ENCODE measurements around the gene INPP5A.

The INPP5A gene

GRCh38 chr10:132607491-132607890, 69.9 kb downstream of the INPP5A start:
- H4K20me1 ChIP-seq (ENCODE audit: insufficient read depth, low read length): no peaks in the 10 kb centered on the region
- no peaks in the 10 kb centered on the region for H3F3A ChIP-seq (ENCODE audit: insufficient read depth, low read length)
- no peak for DNase-seq
- H2AFZ ChIP-seq (ENCODE audit: low read length): no peak overlapping the region
- H3K4me1 ChIP-seq (ENCODE audit: low read length): no peaks in the 10 kb centered on the region
- H3K27me3 ChIP-seq (replicated peaks; ENCODE audit: insufficient read depth, low read length): no peaks in the 10 kb centered on the region
- H3K36me3 ChIP-seq (replicated peaks; ENCODE audit: insufficient read depth, low read length): no peaks in the 10 kb centered on the region
- H3K9ac ChIP-seq (ENCODE audit: low read length): no peak overlapping the region
- no peaks in the 10 kb centered on the region for H3K9me2 ChIP-seq (replicated peaks; ENCODE audit: insufficient read depth, low read length)
- no peak overlapping the region for H3K4me3 ChIP-seq (ENCODE audit: low read length)
- H3K79me2 ChIP-seq (ENCODE audit: low read length): no peaks in the 10 kb centered on the region
- no peak overlapping the region for H3K27ac ChIP-seq (ENCODE audit: low read length)
- H3K9me3 ChIP-seq (replicated peaks; ENCODE audit: insufficient read depth, low read length): no peaks in the 10 kb centered on the region
- no peak overlapping the region for H3K4me2 ChIP-seq (ENCODE audit: low read depth, low read length)
- TF ChIP-seq EZH2phosphoT487 (IDR thresholded peaks at IDR 0.05; ENCODE audit: low read length): no peak
- TF ChIP-seq CTCF (IDR thresholded peaks at IDR 0.05; ENCODE audit: low read length): no peak
- no peak for TF ChIP-seq EZH2 (optimal IDR thresholded peaks at IDR 0.05; ENCODE audit: low read depth, low read length)

GRCh38 chr10:132607961-132608495, 70.4 kb downstream of the INPP5A start:
- H3K27me3 ChIP-seq (replicated peaks; ENCODE audit: insufficient read depth, low read length): no peaks in the 10 kb centered on the region
- H3K4me1 ChIP-seq (ENCODE audit: low read length): no peaks in the 10 kb centered on the region
- H3K27ac ChIP-seq (ENCODE audit: low read length): no peak overlapping the region
- H3K9ac ChIP-seq (ENCODE audit: low read length): no peak overlapping the region
- TF ChIP-seq CTCF (IDR thresholded peaks at IDR 0.05; ENCODE audit: low read length): no peak
- no peak for TF ChIP-seq EZH2 (optimal IDR thresholded peaks at IDR 0.05; ENCODE audit: low read depth, low read length)
- no peak for TF ChIP-seq EZH2phosphoT487 (IDR thresholded peaks at IDR 0.05; ENCODE audit: low read length)
- H3K9me2 ChIP-seq (replicated peaks; ENCODE audit: insufficient read depth, low read length): no peaks in the 10 kb centered on the region
- H3K9me3 ChIP-seq (replicated peaks; ENCODE audit: insufficient read depth, low read length): no peaks in the 10 kb centered on the region
- H3K4me3 ChIP-seq (ENCODE audit: low read length): no peak overlapping the region
- no peak overlapping the region for H3K4me2 ChIP-seq (ENCODE audit: low read depth, low read length)
- no peak overlapping the region for H2AFZ ChIP-seq (ENCODE audit: low read length)
- no peaks in the 10 kb centered on the region for H3F3A ChIP-seq (ENCODE audit: insufficient read depth, low read length)
- no peaks in the 10 kb centered on the region for H3K36me3 ChIP-seq (replicated peaks; ENCODE audit: insufficient read depth, low read length)
- H4K20me1 ChIP-seq (ENCODE audit: insufficient read depth, low read length): no peaks in the 10 kb centered on the region
- no peaks in the 10 kb centered on the region for H3K79me2 ChIP-seq (ENCODE audit: low read length)
- no peak for DNase-seq

- no peaks in the 10 kb centered on the region for H3K36me3 ChIP-seq (replicated peaks; ENCODE audit: insufficient read depth, low read length)
- no peaks in the 10 kb centered on the region for H3K27me3 ChIP-seq (replicated peaks; ENCODE audit: insufficient read depth, low read length)
- H2AFZ ChIP-seq (ENCODE audit: low read length): no peak overlapping the region
- H3K9me3 ChIP-seq (replicated peaks; ENCODE audit: insufficient read depth, low read length): no peaks in the 10 kb centered on the region
- no peak for DNase-seq
- H3K4me3 ChIP-seq (ENCODE audit: low read length): no peak overlapping the region
- H3K4me2 ChIP-seq (ENCODE audit: low read depth, low read length): no peak overlapping the region
- no peaks in the 10 kb centered on the region for H3K79me2 ChIP-seq (ENCODE audit: low read length)
- no peaks in the 10 kb centered on the region for H4K20me1 ChIP-seq (ENCODE audit: insufficient read depth, low read length)
- H3K9me2 ChIP-seq (replicated peaks; ENCODE audit: insufficient read depth, low read length): no peaks in the 10 kb centered on the region
- no peak overlapping the region for H3K9ac ChIP-seq (ENCODE audit: low read length)
- TF ChIP-seq EZH2 (optimal IDR thresholded peaks at IDR 0.05; ENCODE audit: low read depth, low read length) (no peak), CTCF (IDR thresholded peaks at IDR 0.05; ENCODE audit: low read length) (no peak), EZH2phosphoT487 (IDR thresholded peaks at IDR 0.05; ENCODE audit: low read length) (no peak)
- no peak overlapping the region for H3K27ac ChIP-seq (ENCODE audit: low read length)
- no peaks in the 10 kb centered on the region for H3F3A ChIP-seq (ENCODE audit: insufficient read depth, low read length)
- no peaks in the 10 kb centered on the region for H3K4me1 ChIP-seq (ENCODE audit: low read length)
Measured at GRCh38 chr10:132608511-132609195, 71.1 kb downstream of the INPP5A start.
